HEK293 (cell line): Measurements from ENCODE around the gene DCT.

Experiments
- ZBTB21 ChIP-seq: fragments of 450-650 bp; formaldehyde crosslinking; IDR thresholded peaks from 2 replicates; pipeline ENCODE4 v1.5.1; 2017; ENCODE audit warnings: missing biosample characterization, missing genetic modification characterization
- ZNF114 ChIP-seq: fragments of 450-650 bp; formaldehyde crosslinking; IDR thresholded peaks from 2 replicates; pipeline ENCODE4 v1.5.0; 2017; ENCODE audit warnings: missing biosample characterization, missing genetic modification characterization
- TF ChIP-seq, protein P1 (sequence below): fragments of 450-650 bp; formaldehyde crosslinking; IDR thresholded peaks from 2 replicates; pipeline ENCODE4 v1.5.1; 2016; ENCODE audit warnings: missing biosample characterization, missing genetic modification characterization

DNA sequence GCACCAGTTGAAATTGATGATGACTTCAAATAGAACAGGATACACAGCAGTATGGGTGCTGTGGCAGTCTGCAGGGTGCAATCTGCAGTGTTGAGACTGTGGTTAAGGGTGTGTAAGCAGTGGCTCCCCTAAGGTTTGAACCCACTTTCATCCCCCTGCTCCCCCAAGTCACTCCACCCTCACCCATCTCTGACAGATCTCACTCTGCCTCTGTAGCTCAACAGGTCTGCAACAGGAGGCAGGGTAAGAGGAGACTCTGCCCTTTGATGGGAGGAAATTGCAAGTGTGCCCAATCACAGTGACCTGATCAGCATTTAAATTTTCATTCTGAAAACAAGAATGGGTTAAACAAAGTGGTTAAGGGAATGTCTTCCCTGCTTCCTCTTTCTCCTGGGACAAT, 92.4 kb downstream of the DCT start:
- TF ChIP-seq, protein P1, sequence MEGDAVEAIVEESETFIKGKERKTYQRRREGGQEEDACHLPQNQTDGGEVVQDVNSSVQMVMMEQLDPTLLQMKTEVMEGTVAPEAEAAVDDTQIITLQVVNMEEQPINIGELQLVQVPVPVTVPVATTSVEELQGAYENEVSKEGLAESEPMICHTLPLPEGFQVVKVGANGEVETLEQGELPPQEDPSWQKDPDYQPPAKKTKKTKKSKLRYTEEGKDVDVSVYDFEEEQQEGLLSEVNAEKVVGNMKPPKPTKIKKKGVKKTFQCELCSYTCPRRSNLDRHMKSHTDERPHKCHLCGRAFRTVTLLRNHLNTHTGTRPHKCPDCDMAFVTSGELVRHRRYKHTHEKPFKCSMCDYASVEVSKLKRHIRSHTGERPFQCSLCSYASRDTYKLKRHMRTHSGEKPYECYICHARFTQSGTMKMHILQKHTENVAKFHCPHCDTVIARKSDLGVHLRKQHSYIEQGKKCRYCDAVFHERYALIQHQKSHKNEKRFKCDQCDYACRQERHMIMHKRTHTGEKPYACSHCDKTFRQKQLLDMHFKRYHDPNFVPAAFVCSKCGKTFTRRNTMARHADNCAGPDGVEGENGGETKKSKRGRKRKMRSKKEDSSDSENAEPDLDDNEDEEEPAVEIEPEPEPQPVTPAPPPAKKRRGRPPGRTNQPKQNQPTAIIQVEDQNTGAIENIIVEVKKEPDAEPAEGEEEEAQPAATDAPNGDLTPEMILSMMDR, result no peak
- TF ChIP-seq ZBTB21 (tag by site-specific recombination) (no peak), ZNF114 (tag by site-specific recombination) (no peak)
